GM12891 (cell line): Measurements from ENCODE around the gene P3H3.

Experiments used
- DNase-seq: peaks from one replicate; pipeline ENCODE4 v3.0.0; 2011; ENCODE audit warnings: low spot score; ENCODE audit not compliant: insufficient read length
- FAIRE-seq: peaks from 2 replicates; lab custom pipeline; 2011; peaks lifted over from hg19 to GRCh38; lab: Jason Lieb, UNC
- PAX5 ChIP-seq: IDR thresholded peaks from 2 replicates; pipeline ENCODE4 v1.6.1; 2011; ENCODE audit warnings: low read length, moderate library complexity, mild to moderate bottlenecking; ENCODE audit not compliant: insufficient read depth, severe bottlenecking
- POLR2A ChIP-seq: IDR thresholded peaks from 2 replicates; pipeline ENCODE4 v1.6.1; 2011; ENCODE audit warnings: low read depth, low read length, control low read depth
- POLR2AphosphoS5 ChIP-seq: IDR thresholded peaks from 2 replicates; pipeline ENCODE4 v1.6.1; 2011; ENCODE audit warnings: low read depth, low read length, control low read depth
- POU2F2 ChIP-seq: IDR thresholded peaks from 2 replicates; pipeline ENCODE4 v1.6.1; 2011; ENCODE audit warnings: low read depth, mild to moderate bottlenecking, control low read depth, low read length, moderate library complexity
- SPI1 ChIP-seq: IDR thresholded peaks from 2 replicates; pipeline ENCODE4 v1.6.1; 2011; ENCODE audit warnings: low read depth, low read length, control low read depth
- TAF1 ChIP-seq: IDR thresholded peaks from 2 replicates; pipeline ENCODE4 v1.6.1; 2011; ENCODE audit warnings: low read depth, low read length, control low read depth

Gene P3H3

GRCh38 chr12:6784296-6784695, 43.9 kb upstream of the P3H3 start:
- FAIRE-seq: peak; percentile 55
- no peak for DNase-seq
- no peak for TF ChIP-seq POLR2AphosphoS5
- no peak for TF ChIP-seq TAF1
- TF ChIP-seq SPI1: no peak
- no peak for TF ChIP-seq POU2F2
- TF ChIP-seq POLR2A: no peak

- FAIRE-seq: no peak
Observed at GRCh38 chr12:6784761-6785160, 43.4 kb upstream of the P3H3 start.

GRCh38 chr12:6786416-6787094, 41.7 kb upstream of the P3H3 start:
- DNase-seq: no peak
- TF ChIP-seq PAX5: no peak
- no peak for TF ChIP-seq TAF1
- TF ChIP-seq POLR2A: no peak
- TF ChIP-seq SPI1: no peak
- no peak for TF ChIP-seq POU2F2
- TF ChIP-seq POLR2AphosphoS5: no peak
- FAIRE-seq: peak; percentile 61

More at GRCh38 chr12:6784761-6785160, 43.4 kb upstream of the P3H3 start:
- TF ChIP-seq TAF1 (no peak), SPI1 (no peak), POLR2AphosphoS5 (no peak), PAX5 (no peak), POLR2A (no peak), POU2F2 (no peak)
- DNase-seq: no peak

GRCh38 chr12:6787309-6787708, 40.9 kb upstream of the P3H3 start:
- FAIRE-seq: no peak
- TF ChIP-seq TAF1 (no peak), SPI1 (no peak), POLR2AphosphoS5 (no peak), PAX5 (no peak)

GRCh38 chr12:6788972-6789924, 39.0 kb upstream of the P3H3 start, which contains the start of gene CD4:
Gene CD4 (plus strand): TSS chr12:6789528. CDS start chr12:6800139, 10,611 bp downstream.
- TF ChIP-seq POLR2AphosphoS5 (0 out of 2 replicates have a peak, but pooled peaks have one; percentile 37), TAF1 (no peak), PAX5 (no peak), POLR2A (0 out of 2 replicates have a peak, but pooled peaks have one; percentile 48)
- FAIRE-seq (peak; percentile 81), DNase-seq (no peak)

More at GRCh38 chr12:6787309-6787708, 40.9 kb upstream of the P3H3 start:
- no peak for DNase-seq

GRCh38 chr12:6790496-6791150, 37.6 kb upstream of the P3H3 start:
- TF ChIP-seq TAF1 (no peak), POU2F2 (no peak), SPI1 (no peak), PAX5 (no peak), POLR2AphosphoS5 (no peak)
- no peak for FAIRE-seq
- no peak for DNase-seq

- no peak for DNase-seq
- no peak for TF ChIP-seq POLR2A
- peak; percentile 89 for FAIRE-seq
Observed at GRCh38 chr12:6791931-6792520, 36.2 kb upstream of the P3H3 start.

- TF ChIP-seq POLR2AphosphoS5 (no peak; the same call in 1 of the 2 replicates), TAF1 (no peak), SPI1 (peak; percentile 57)
- DNase-seq (no peak), FAIRE-seq (no peak)
Observed at GRCh38 chr12:6792522-6793201, 35.5 kb upstream of the P3H3 start.

GRCh38 chr12:6795088-6795487, 33.1 kb upstream of the P3H3 start:
- DNase-seq: no peak
- TF ChIP-seq PAX5: no peak
- no peak for FAIRE-seq
